PC-9 (cell line): ENCODE measurements around the gene UPF2.

Experiments
- EZH2 ChIP-seq: fragments of 200-600 bp; sonication (generic); IDR thresholded peaks from 2 replicates; pipeline ENCODE4 v1.8.0; 2017; ENCODE audit warnings: antibody characterized with exemption, low read depth
- TF ChIP-seq, protein P1 (sequence below): fragments of 200-600 bp; sonication (generic); conservative IDR thresholded peaks from 2 replicates; pipeline ENCODE4 v1.6.1; 2017; ENCODE audit warnings: mixed run types, antibody characterized with exemption, mild to moderate bottlenecking, moderate library complexity

GRCh38 chr10:11908991-11909390, 133.6 kb downstream of the UPF2 start:
- TF ChIP-seq, protein P1, sequence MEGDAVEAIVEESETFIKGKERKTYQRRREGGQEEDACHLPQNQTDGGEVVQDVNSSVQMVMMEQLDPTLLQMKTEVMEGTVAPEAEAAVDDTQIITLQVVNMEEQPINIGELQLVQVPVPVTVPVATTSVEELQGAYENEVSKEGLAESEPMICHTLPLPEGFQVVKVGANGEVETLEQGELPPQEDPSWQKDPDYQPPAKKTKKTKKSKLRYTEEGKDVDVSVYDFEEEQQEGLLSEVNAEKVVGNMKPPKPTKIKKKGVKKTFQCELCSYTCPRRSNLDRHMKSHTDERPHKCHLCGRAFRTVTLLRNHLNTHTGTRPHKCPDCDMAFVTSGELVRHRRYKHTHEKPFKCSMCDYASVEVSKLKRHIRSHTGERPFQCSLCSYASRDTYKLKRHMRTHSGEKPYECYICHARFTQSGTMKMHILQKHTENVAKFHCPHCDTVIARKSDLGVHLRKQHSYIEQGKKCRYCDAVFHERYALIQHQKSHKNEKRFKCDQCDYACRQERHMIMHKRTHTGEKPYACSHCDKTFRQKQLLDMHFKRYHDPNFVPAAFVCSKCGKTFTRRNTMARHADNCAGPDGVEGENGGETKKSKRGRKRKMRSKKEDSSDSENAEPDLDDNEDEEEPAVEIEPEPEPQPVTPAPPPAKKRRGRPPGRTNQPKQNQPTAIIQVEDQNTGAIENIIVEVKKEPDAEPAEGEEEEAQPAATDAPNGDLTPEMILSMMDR, result no peak
- no peak for TF ChIP-seq EZH2
